Esophagus (tissue), 2 donors: ENCODE measurements around the gene TBC1D23. TPM values are rescaled to one million over a fixed set of nuclear protein-coding genes. Genes with fewer than 3 reads are reported as not detected.
"Not testable (repeated sequence)": the region's sequence is repeated elsewhere in the genome, so short reads cannot be mapped to it uniquely, and the experiment has no call there.

Experiments
- H3K27ac ChIP-seq, 2 donors: one replicate each; pipeline ENCODE4 v1.5.1; 2013; ENCODE audit warnings: low read depth in 2 of 2, mild to moderate bottlenecking in 2 of 2, inconsistent platforms in 1 of 2, low read length in 1 of 2, moderate library complexity in 1 of 2
- H3K27me3 ChIP-seq, 2 donors: one replicate each; pipeline ENCODE4 v1.6.1; 2013; ENCODE audit warnings: low read length in 2 of 2, control low read depth in 1 of 2, mild to moderate bottlenecking in 1 of 2; ENCODE audit not compliant: insufficient read depth in 2 of 2, control insufficient read depth in 1 of 2
- H3K36me3 ChIP-seq, 2 donors: one replicate each; pipeline ENCODE4 v1.6.1; 2013; ENCODE audit warnings: low read length in 1 of 2; ENCODE audit not compliant: control insufficient read depth in 2 of 2, insufficient read depth in 2 of 2
- H3K4me1 ChIP-seq, 2 donors: one replicate each; pipeline ENCODE4 v1.6.1; 2013; ENCODE audit warnings: low read length in 1 of 2; ENCODE audit not compliant: control insufficient read depth in 2 of 2, insufficient read depth in 2 of 2
- H3K4me3 ChIP-seq, 2 donors: one replicate each; pipeline ENCODE4 v1.5.1; 2013; ENCODE audit warnings: low read length in 2 of 2, mild to moderate bottlenecking in 2 of 2, low read depth in 1 of 2, moderate library complexity in 1 of 2
- H3K9me3 ChIP-seq, 2 donors: one replicate each; pipeline ENCODE4 v1.6.1; 2013; ENCODE audit warnings: mild to moderate bottlenecking in 2 of 2, low read depth in 1 of 2, low read length in 1 of 2, moderate library complexity in 1 of 2; ENCODE audit not compliant: control insufficient read depth in 2 of 2, insufficient read depth in 1 of 2
- WGBS, 2 donors: extraction: QIAGEN DNeasy Blood & Tissue Kit; methylation state at CpG; one replicate each; pipeline ENCODE4 v1.1.7; 2013; 5-methylcytosine and 5-hydroxymethylcytosine counted together
- polyA plus RNA-seq, 2 donors: library from polyadenylated mRNA; stranded (reverse); fragments of 200-250 nt; gene quantifications; one replicate each; pipeline ENCODE4 v1.2.3, GENCODE V29; 2013
- donor health status: healthy with polysubstance abuse.
- donor health status: Bipolar disorder and iron deficiency.

TBC1D23 gene
- polyA plus RNA-seq, 2 donors, result 12.6 to 17.4 TPM

DNA sequence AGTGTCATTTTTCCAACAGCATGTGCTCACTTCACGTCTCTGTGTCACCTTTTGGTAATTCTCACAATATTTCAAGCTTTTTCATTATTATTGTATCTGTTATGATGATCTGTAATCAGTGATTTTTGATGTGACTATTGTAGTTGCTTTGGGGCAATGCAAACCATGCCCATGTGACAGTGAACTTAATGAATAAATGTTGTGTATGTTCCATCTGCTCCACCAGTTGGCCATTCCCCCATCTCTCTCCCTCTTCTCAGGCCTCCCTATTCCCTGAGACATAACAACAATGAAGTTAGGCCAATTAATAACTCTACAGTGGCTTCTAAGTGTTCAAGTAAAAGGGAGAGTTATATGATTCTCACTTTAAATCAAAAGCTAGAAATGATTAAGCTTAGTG, 32.5 kb upstream of the TBC1D23 start:
- no peaks in the 10 kb centered on the region for H3K36me3 ChIP-seq
- H3K4me3 ChIP-seq, result no peak overlapping the region
- H3K4me1 ChIP-seq, result no peaks in the 10 kb centered on the region
- H3K27me3 ChIP-seq, result no peaks in the 10 kb centered on the region
- H3K27ac ChIP-seq, result no peak overlapping the region
- WGBS, 2 donors, result 88 to 90% methylated on average over 1 of the region's 1 CpG
- H3K9me3 ChIP-seq, result no peaks in the 10 kb centered on the region

DNA sequence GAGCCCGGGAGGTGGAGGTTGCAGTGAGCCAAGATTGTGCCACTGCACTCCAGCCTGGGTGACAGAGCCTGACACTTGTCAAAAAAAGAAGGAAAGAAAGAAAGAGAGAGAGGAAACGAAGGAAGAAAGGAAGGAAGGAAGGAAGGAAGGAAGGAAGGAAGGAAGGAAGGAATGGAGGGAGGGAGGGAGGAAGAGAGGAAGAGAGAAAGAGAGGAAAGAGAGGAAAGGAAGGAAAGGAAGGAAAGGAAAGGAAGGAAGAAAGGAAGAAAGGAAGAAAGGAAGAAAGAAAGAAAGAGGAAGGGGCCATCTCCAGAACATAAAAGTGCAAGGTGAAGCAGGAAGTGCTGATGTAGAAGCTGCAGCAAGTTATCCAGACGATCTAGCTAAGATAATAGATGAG, 31.6 kb upstream of the TBC1D23 start:
- H3K27ac ChIP-seq, H3K36me3 ChIP-seq, H3K4me3 ChIP-seq, H3K4me1 ChIP-seq, H3K27me3 ChIP-seq, H3K9me3 ChIP-seq: not testable (repeated sequence)
- WGBS, 2 donors, result 84 to 88% methylated on average over 3 of the region's 3 CpGs

DNA sequence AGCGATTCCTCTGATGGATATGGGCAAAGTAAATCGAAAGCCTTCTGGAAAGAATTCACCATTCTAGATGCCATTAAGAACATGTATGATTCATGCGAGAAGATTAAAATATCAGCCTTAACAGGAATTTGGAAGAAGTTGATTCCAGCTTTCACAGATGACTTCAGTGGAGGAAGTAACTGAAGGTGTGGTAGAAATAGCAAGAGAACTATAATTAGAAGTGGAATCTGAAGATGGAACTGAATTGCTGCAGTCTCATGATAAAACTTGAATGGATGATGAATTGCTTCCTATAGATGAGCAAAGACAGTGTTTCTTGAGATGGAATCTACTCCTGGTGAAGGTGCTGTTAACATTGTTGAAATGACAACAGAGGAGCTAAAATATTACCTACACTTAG, 30.1 kb upstream of the TBC1D23 start:
- Histone ChIP-seq H3K4me3 (no peak overlapping the region), H3K27me3 (no peaks in the 10 kb centered on the region), H3K9me3 (no peaks in the 10 kb centered on the region), H3K4me1 (no peaks in the 10 kb centered on the region), H3K36me3 (no peaks in the 10 kb centered on the region), H3K27ac (no peak overlapping the region)
- 76 to 82% methylated on average over 3 of the region's 3 CpGs for WGBS, 2 donors

- Histone ChIP-seq H3K27me3 (no peaks in the 10 kb centered on the region), H3K36me3 (no peaks in the 10 kb centered on the region), H3K4me1 (no peaks in the 10 kb centered on the region), H3K4me3 (no peak overlapping the region), H3K27ac (no peak overlapping the region), H3K9me3 (no peaks in the 10 kb centered on the region)
- 64 to 75% methylated on average over 2 of the region's 2 CpGs for WGBS, 2 donors
Measured at GRCh38 chr3:100231668-100232067, 29.1 kb upstream of the TBC1D23 start.

GRCh38 chr3:100234364-100234763, 26.4 kb upstream of the TBC1D23 start:
- Histone ChIP-seq H3K27ac (no peak overlapping the region), H3K27me3 (no peaks in the 10 kb centered on the region), H3K4me1 (no peaks in the 10 kb centered on the region), H3K9me3 (no peaks in the 10 kb centered on the region), H3K36me3 (no peaks in the 10 kb centered on the region), H3K4me3 (no peak overlapping the region)
- WGBS, 2 donors, result 88 to 93% methylated on average over 2 of the region's 2 CpGs

- H3K4me1 ChIP-seq, result no peaks in the 10 kb centered on the region
- H3K36me3 ChIP-seq, result no peaks in the 10 kb centered on the region
- no peak overlapping the region for H3K27ac ChIP-seq
- H3K4me3 ChIP-seq, result no peak overlapping the region
- 93 to 95% methylated on average over 1 of the region's 1 CpG for WGBS, 2 donors
- H3K27me3 ChIP-seq, result no peaks in the 10 kb centered on the region
- no peaks in the 10 kb centered on the region for H3K9me3 ChIP-seq
Measured at GRCh38 chr3:100238599-100238998, 22.2 kb upstream of the TBC1D23 start.

- H3K36me3 ChIP-seq, H3K4me3 ChIP-seq, H3K9me3 ChIP-seq, H3K27me3 ChIP-seq, H3K27ac ChIP-seq, H3K4me1 ChIP-seq: not testable (repeated sequence)
- WGBS, 2 donors, result 36 to 46% methylated on average over 1 of the region's 1 CpG
Measured at GRCh38 chr3:100242471-100242870, 18.3 kb upstream of the TBC1D23 start.

DNA sequence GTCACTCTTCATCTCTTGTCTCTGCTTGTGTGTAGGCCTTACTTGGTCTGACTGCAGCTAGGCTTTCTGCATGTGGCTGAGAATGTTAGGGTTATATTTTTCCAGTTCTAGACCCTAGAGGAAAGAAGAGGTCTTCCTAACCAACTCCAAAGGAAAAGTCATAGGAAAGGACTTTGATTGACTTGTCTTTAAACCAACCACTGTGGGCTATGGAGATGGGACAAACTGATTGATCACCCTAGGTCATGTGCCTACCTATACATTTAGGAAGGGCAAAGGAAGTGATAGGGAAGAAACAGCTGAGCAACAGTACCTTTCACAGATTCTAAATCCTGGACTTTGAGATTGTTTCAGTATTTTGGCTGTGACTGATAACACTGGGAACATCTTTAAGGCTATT, 16.5 kb upstream of the TBC1D23 start:
- H3K27ac ChIP-seq, result no peak overlapping the region
- no peaks in the 10 kb centered on the region for H3K36me3 ChIP-seq

GRCh38 chr3:100245136-100245535, 15.7 kb upstream of the TBC1D23 start:
- Histone ChIP-seq H3K36me3 (no peaks in the 10 kb centered on the region), H3K4me3 (no peak overlapping the region), H3K4me1 (no peaks in the 10 kb centered on the region), H3K9me3 (no peaks in the 10 kb centered on the region), H3K27me3 (no peaks in the 10 kb centered on the region), H3K27ac (no peak overlapping the region)

More for the DNA sequence above, 16.5 kb upstream of the TBC1D23 start:
- H3K4me1 ChIP-seq, result no peaks in the 10 kb centered on the region
- no peaks in the 10 kb centered on the region for H3K27me3 ChIP-seq
- H3K9me3 ChIP-seq, result no peaks in the 10 kb centered on the region
- no peak overlapping the region for H3K4me3 ChIP-seq

DNA sequence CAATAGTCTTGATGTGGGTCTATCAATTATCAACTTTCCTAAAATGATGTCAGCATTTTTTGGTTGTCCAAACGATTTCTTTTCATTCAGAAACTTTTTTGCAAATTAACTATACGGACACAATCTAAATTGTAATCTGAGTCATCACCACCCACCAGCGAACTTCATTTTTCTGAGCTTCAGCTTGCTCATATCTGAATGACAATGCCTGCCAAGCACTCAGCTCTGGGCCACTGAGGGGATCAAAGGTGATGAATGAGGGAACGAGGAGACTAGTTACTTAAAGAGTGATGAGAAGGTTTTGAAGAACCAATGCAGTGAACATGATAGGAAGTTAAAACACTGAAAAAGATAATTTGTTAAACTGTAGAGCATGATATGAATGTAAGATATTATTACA, 14.9 kb upstream of the TBC1D23 start:
- 40 to 45% methylated on average over 4 of the region's 4 CpGs for WGBS, 2 donors

More for the DNA sequence above, 14.9 kb upstream of the TBC1D23 start:
- Histone ChIP-seq H3K27me3 (no peaks in the 10 kb centered on the region), H3K4me3 (no peak overlapping the region), H3K36me3 (no peaks in the 10 kb centered on the region), H3K27ac (no peak overlapping the region), H3K4me1 (no peaks in the 10 kb centered on the region), H3K9me3 (no peaks in the 10 kb centered on the region)
